Stimulated activated CD8-positive, alpha-beta memory T cell treated with anti-CD3 and anti-CD28 coated beads, Interleukin-7, amount 100 ng/mL, for 1 hour (primary cell): ENCODE data around the gene SHISA6.

Experiments used
- DNase-seq, 2 donors: peaks; one replicate each; pipeline ENCODE4 v3.0.0-alpha.2; 2020; ENCODE audit warnings: low read depth in 2 of 2

Gene SHISA6

DNA sequence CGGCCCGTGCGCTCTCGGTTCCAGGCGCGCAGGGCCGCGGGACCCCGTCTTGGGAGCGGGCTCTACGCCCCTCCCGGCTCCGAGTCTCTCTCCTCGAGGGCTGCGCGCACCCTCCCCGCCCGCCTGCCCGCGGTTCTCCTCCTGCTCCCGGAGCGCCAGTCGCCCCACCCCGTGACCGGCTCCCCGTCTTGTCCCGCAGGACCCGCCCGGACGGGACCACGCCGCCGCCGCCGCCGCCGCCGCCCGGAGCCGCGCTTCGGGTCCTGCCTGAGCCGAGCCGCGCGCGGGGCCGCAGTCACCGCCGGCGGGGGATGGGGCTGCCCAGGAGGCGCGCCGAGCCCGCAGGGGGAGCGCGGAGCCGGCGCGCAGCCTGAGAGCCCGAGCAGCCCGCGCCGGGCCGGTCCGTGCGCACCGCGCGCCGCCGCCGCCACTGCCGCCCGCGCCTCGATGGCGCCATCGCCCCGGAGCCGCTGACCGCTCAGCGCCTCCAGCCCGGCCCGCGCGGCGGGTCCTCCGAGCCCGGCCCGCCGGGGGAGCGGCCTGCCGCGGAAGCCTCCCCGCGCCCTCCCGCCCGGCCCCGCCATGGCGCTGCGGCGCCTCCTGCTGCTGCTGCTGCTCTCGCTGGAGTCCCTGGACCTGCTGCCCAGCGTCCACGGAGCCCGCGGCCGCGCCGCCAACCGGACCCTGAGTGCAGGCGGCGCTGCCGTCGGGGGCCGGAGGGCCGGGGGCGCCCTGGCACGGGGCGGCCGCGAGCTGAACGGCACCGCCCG is at the start of gene SHISA6:
Gene SHISA6, plus strand, starts transcription at position 373 of the 770 bp plus-strand sequence.
- no peak for DNase-seq

DNA sequence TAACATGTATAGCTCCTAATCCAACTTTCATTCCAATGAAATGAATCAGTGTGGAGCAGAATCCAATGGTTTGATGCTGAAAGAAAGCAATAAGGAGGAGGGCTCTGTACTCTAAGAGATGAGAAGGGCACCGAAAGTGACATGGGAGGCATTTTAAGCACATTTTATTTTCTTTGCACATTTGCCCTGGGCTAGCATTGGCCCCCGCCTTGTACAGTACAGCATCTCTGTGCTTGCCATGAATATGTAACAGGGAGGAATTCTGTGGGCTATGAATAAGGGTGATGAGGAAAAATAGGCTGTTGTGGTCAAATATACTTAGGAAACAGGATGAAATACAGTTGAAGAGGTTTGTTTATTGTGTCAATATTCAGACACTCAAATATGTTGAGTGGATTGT is 45.2 kb upstream of the SHISA6 start:
- DNase-seq = no peak

GRCh38 chr17:11204991-11205390 is 36.0 kb upstream of the SHISA6 start:
- DNase-seq = no peak

- DNase-seq = no peak
Measured at GRCh38 chr17:11205659-11206058, 35.4 kb upstream of the SHISA6 start.

- no peak for DNase-seq
Measured at GRCh38 chr17:11209906-11210305, 31.1 kb upstream of the SHISA6 start.

DNA sequence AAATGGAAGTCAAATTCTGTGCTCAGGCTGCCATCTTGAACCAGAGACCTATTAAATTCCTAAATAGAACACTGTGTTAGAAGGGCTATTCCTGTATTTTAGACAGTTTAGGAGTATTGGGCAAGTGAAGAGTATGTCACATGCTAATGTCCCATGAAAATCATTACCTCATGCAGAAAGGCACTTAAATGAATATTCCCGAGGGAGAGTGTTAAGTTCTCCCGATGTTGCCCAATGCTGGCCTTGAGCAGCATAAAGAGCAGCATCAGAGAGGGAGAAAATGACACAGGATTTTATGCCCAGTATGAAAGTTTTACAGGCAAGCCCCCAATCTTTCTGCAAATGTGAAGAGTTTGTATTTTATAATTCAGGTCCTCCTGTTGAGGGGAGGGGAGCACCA is 28.2 kb upstream of the SHISA6 start:
- no peak for DNase-seq

- no peak for DNase-seq
Measured at GRCh38 chr17:11216976-11217375, 24.0 kb upstream of the SHISA6 start.

- no peak for DNase-seq
Measured at GRCh38 chr17:11221196-11221595, 19.8 kb upstream of the SHISA6 start.

GRCh38 chr17:11221721-11222120 is 19.3 kb upstream of the SHISA6 start:
- DNase-seq = no peak

GRCh38 chr17:11238705-11239104 is 2.3 kb upstream of the SHISA6 start:
- DNase-seq = no peak

GRCh38 chr17:11239379-11239970 is 1.5 kb upstream of the SHISA6 start:
- DNase-seq = no peak

DNA sequence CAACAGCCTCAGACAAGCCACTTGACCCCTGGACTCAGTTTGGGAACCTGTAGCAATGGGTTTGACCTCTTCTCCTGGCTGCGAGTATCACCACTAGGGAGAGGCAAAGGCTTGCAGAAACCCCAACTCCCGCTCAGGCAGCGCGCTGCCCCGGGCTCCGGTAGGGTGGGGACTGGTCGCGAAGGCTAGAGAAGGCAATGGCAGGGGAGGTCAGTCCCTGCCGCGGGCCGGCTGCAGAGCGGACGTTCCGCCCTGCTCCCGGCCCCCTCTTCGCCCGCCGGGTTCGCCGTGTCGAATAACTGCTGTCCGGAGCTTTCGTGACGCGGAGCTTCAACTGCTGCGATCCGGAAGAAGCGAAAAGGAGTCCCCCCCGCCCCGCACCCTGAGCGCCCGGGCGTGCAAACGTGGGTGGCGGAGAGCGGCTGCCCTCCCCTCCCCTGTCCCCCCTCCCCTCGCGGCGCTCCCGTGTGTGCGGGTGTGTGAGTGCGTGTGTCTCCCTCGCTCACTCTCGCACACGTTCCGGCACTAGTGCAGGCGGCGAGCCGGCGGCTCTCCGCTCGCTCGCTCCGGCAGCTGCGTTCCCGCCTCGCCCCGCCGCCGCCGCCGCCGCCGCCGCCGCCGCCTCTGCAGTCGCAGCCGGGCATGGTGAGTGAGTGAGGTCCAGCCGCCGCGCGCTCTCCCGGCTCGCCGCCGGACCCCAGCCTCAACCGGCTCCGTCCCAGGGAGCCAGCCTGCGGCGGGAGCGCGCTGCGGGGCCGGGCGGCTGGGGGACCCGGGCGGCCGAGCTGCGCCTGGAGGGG is 772 bp upstream of the SHISA6 start:
- DNase-seq = no peak

- DNase-seq = no peak
Measured at GRCh38 chr17:11241611-11242226, 706 bp downstream of the SHISA6 start.

DNA sequence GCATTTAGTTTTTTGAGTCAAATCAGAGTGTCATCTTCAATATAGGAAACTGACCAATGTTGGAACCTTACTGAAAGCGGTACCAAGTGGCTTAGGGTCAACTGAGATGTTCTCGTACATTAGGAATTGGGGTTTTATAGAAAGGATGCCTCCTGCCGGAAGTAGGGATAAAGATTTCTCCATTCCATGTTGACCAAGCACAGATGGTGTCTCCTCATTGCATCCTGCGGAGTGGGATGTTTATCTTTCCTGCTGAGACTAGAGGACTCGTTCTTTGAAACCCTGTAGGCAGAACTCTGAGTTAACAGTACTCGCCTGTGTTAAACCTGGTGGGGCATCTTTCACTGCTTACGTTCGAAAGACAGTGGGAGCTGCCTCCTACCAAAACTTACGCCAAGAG is 1.4 kb downstream of the SHISA6 start:
- no peak for DNase-seq

GRCh38 chr17:11244776-11245175 is 3.8 kb downstream of the SHISA6 start:
- no peak for DNase-seq

DNA sequence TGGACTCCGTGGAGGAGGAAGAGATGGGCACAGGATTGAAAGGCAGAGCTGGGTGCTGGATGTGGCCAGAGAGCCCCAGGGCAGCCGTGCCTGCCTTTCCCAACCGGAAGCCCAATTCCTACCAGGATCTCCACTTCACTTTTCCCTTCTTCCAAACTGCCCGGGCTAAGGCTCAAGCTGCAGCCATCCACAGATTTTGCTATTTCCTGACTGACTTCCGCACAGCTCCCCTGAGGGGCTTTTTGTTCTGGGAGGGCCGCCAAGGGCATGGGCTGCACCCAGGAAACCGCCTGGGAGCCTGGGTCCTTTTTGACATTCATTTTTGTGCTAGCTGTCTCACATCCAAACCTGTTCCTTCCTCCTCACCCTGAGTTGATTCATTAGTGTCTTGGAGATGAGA is 4.2 kb downstream of the SHISA6 start:
- no peak for DNase-seq

DNA sequence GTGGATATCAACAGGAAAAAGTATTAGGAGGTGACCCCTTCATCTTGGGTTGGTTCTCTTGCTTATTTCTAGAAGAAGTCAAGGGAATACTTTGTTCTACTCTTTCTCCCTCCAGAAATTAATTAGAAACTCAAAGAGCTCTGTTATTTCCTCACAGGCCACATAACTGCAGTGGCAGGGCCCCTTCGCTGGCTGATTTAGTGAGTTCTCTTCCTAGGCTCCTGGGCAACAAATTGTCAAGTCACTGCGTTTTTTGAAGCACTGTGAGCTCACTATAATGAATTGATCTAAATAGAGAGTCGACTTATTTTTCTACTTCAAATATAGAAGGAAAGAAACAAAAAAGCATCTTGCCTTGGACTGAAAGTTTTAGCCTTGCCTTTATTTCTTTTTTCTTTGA is 4.8 kb downstream of the SHISA6 start:
- no peak for DNase-seq

- DNase-seq = no peak
Measured at GRCh38 chr17:11250161-11250560, 9.1 kb downstream of the SHISA6 start.

- DNase-seq = no peak
Measured at GRCh38 chr17:11251561-11252107, 10.6 kb downstream of the SHISA6 start.

- DNase-seq = no peak
Measured at GRCh38 chr17:11252146-11252545, 11.1 kb downstream of the SHISA6 start.

DNA sequence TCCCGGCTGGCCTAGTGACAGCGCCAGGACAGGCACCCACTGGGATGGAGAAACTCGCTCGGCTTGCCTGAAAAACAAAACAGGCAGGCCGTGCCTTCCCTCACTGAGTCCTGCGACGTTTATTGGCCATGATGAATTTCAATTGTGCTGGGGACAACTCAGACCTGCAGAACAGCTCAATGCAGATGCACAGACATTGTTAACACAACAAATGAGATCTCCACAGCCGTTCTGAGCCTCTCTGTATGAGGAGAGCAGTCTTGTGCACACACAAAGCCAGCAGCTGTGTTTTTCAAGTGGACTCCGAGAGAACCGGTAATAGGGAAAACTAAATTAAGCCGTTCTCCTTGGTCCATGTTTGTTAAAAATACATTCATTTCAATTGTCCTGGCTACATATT is 15.9 kb downstream of the SHISA6 start:
- DNase-seq = no peak
